GM19438 (cell line): ENCODE data around the gene PCSK1.
"Not testable (repeated sequence)": the region's sequence is repeated elsewhere in the genome, so short reads cannot be mapped to it uniquely, and the experiment has no call there.

Source experiments
- ATAC-seq: cut with Tn5 transposase; IDR thresholded peaks from one replicate; pipeline ENCODE4 v1.9.1; 2021; ENCODE audit warnings: low read depth; ENCODE audit not compliant: unreplicated experiment

Gene PCSK1

GRCh38 chr5:96374653-96375052, 58.4 kb downstream of the PCSK1 start:
- no peak for ATAC-seq

DNA sequence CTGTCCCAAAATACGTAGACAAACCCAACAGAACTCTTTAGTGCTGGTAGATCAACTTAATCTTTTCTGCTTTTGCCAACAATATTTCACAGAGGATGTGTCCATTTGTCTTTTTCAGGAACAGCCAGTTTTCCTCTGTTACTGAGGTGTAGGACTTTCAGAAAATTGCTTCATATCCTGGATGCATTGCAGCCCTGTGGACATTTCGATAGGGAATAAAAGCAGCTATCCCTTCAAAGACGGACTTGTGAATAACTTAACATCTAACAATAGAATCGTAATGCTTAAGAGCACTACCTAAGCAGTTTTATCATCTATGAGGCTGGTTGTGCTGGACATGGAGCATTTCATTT, 59.7 kb downstream of the PCSK1 start:
- no peak for ATAC-seq

DNA sequence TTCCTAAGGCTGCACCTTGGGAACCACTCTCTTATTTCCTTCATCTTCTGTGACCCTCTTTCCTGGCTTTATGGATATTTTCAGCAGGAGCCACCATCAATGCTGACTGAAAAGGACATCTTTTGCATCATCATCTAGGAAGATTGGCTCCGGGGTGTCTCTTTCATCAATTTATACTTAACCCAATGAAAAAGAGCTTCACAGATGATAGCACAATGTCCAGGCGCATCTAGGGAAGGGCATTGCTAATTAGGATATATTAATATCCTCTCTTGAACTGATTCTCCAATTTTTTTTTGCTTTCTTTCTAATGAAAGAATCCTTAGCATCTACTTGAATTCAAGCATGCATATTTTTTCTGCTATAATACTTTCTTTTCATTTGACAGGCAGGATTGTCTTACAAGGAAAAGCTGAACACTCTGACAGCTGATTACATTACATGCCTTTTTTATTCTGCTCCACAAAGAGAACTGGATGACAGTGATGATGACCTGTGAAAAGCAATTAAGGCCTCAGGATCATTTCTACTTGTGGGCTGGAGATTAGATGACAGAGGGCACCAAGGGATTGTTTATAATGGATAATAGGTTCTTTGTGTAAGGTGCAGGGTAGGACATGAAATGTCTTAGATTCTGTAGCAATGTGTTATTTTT, 60.2 kb downstream of the PCSK1 start:
- no peak for ATAC-seq

GRCh38 chr5:96370976-96371375, 62.1 kb downstream of the PCSK1 start:
- no peak for ATAC-seq

- not testable (repeated sequence) for ATAC-seq
Measured at GRCh38 chr5:96367337-96367736, 65.7 kb downstream of the PCSK1 start.

DNA sequence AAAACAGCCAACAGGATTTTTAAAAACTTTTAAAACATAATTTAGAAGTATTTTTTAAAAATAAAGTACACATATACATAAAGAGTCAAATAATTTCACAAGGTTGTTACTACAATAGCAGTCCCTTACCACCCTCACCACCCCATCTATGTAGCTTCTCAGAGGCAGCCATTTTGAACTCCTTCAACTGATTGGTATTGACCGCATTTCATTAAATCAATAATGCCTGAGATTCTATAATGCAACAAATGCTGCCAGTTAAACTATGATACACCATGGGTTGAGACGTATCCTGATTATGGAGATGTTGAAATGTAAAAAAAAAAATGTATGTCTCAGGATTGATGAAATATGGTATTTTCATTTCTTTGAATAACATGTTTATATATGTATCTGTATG, 78.8 kb downstream of the PCSK1 start:
- ATAC-seq, result no peak

DNA sequence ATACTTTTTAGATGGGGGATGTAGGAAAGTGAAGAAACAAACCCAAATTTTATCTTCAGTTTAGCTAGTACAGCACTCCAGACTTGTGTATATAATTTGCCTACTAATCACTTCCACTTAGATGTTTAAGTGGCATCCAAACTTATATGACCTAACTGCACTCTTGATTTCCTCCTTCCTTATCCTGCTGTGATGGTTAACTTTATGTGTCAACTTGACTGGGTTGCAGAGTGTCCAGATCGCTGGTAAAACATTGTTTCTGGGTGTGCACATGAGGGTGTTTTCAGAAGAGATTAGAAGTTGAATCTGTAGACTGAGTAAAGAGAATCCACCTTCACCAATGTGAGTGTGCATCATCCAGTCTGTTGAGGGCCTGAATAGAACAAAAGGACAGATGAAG, 79.8 kb downstream of the PCSK1 start:
- no peak for ATAC-seq

GRCh38 chr5:96350678-96351077, 82.4 kb downstream of the PCSK1 start:
- no peak for ATAC-seq

DNA sequence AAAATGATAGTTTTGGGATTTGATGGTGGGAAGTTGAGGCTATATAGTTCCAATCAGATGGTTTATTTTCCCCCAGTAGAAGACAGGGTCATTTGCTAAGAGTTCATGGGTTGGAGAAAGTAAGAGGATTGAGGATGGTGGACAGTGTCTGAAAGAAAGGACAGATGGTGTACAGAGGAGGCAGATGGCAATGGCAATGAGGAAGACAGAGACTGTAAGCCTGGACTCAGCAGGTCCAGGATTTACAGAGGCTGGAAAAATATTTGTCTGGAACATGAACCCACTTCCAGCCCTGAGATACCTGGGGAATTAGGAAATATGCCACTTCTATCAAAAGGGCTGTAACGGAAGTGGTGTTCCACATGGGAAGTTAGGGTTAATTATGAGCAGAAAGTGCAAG, 84.5 kb downstream of the PCSK1 start:
- no peak for ATAC-seq

DNA sequence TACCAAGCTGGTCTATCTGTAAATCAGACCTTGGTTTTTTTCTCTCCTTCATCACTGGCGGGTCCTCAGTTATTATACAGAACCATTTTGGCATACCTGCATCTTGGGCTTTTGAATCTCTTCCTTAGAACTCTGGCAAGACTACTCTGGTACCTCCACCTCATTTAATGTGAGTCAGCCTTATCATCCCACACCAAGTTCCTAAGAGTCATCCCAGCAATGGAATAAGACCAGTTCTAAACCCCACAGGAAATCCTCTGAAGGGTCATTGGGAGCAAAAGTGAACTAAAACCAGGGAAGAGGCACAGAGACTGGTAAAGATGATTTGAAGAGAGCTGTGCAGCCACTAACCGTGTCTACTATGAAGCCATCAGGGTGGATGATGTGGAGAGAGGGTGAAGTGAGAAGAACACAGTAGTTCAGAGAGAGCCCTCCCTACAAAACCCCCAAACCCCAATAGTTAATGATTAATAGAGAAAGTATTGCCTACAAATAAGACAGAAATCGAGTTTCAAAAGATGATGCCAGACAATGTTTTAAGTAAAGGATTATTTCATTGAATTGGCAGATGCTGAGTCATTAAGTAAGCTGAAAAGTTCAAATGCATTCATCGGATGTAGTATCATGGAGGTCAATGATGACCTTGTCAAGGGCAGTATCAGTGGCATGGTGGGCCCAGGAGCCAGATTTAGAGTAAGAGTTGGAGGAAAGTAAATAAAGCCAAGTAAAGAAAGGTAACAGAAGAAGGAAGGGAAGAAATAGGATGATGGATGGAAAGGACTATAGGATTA, 85.4 kb downstream of the PCSK1 start:
- no peak for ATAC-seq

- peak; percentile 82 for ATAC-seq
Measured at GRCh38 chr5:96344678-96345577, 88.1 kb downstream of the PCSK1 start.

DNA sequence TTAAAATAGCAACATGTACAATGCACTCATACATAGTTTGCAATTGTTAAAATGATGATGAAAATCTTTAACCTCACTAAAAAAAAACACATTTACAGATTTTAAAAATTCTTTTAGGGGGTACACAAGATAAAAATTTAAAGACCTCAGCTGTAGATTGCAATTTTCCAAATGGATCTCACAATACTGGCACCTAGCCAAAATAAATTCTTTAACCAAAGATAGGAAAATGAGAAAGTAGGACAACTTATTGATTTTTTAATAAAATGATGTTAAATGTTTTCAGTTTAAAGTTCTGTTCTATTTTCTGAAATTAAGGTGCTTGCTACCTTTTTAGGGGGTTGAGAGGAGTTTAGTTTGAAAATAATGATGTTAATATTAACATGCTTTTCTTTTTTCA, 90.0 kb downstream of the PCSK1 start:
- no peak for ATAC-seq

DNA sequence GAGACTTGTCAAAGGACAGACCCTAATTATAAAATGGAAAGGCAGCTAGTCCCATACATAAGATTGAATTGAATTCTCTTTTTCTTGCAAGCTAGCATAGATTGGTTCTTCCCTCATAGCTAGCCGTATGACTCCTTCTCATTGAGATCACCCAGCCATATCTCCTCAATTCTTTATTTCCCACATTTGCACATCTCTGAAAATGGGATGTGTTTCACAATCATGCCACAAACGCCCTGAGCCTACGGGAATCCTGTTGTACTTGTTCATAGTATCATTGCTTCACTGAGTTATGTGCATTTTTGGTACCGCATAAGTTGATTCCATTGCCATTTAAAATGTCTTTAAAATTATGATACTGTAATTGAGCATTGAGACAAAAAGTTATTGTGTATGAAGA, 90.5 kb downstream of the PCSK1 start:
- no peak for ATAC-seq
